H9 (cell line): ENCODE results near the gene ABHD17B. TPM values are rescaled to one million over a fixed set of nuclear protein-coding genes. Genes with fewer than 3 reads are reported as not detected.

Source experiments
- DNase-seq: peaks from one replicate; pipeline ENCODE4 v3.0.0-alpha.2; 2017
- H2AFZ ChIP-seq: one replicate; pipeline ENCODE4 v1.6.1; 2013; ENCODE audit warnings: mild to moderate bottlenecking, low read length, control low read depth, moderate library complexity
- H2AK5ac ChIP-seq: 2 replicates; pipeline ENCODE4 v1.6.1; 2013; ENCODE audit warnings: low read length, control low read depth, mixed read lengths; ENCODE audit not compliant: insufficient read length
- H2BK120ac ChIP-seq: one replicate; pipeline ENCODE4 v1.6.1; 2013; ENCODE audit warnings: low read depth, mild to moderate bottlenecking, low read length, control low read depth, inconsistent platforms; ENCODE audit not compliant: poor library complexity, severe bottlenecking
- H2BK12ac ChIP-seq: 2 replicates; pipeline ENCODE4 v1.6.1; 2013; ENCODE audit warnings: low read length, control low read depth, mixed read lengths, low read depth; ENCODE audit not compliant: insufficient read length
- H2BK15ac ChIP-seq: 2 replicates; pipeline ENCODE4 v1.6.1; 2013; ENCODE audit warnings: low read depth, low read length, control low read depth
- H2BK20ac ChIP-seq: one replicate; pipeline ENCODE4 v1.6.1; 2013; ENCODE audit warnings: low read depth, mild to moderate bottlenecking, low read length, control low read depth, inconsistent platforms; ENCODE audit not compliant: poor library complexity, severe bottlenecking
- H2BK5ac ChIP-seq: 2 replicates; pipeline ENCODE4 v1.6.1; 2013; ENCODE audit warnings: low read length, control low read depth, mixed read lengths; ENCODE audit not compliant: insufficient read length
- H3K14ac ChIP-seq: 2 replicates; pipeline ENCODE4 v1.6.1; 2013; ENCODE audit warnings: low read length, control low read depth; ENCODE audit not compliant: insufficient read depth
- H3K18ac ChIP-seq: 2 replicates; pipeline ENCODE4 v1.6.1; 2013; ENCODE audit warnings: low read depth, mild to moderate bottlenecking, mixed read lengths, low read length, control low read depth; ENCODE audit not compliant: insufficient read length
- H3K23ac ChIP-seq: 2 replicates; pipeline ENCODE4 v1.6.1; 2013; ENCODE audit warnings: low read length, control low read depth, mixed read lengths, low read depth; ENCODE audit not compliant: insufficient read length
- H3K23me2 ChIP-seq: 2 replicates; pipeline ENCODE4 v1.6.1; 2013; ENCODE audit warnings: low read depth, mild to moderate bottlenecking, mixed read lengths, low read length, control low read depth; ENCODE audit not compliant: insufficient read length, poor library complexity, severe bottlenecking
- H3K27ac ChIP-seq: 2 replicates; pipeline ENCODE4 v1.5.1; 2013; ENCODE audit warnings: low read length, control low read depth, mixed read lengths, low read depth; ENCODE audit not compliant: insufficient read length
- H3K27me3 ChIP-seq: 2 replicates; pipeline ENCODE4 v1.6.1; 2013; ENCODE audit warnings: low read length, control low read depth, inconsistent platforms; ENCODE audit not compliant: insufficient read depth
- H3K4ac ChIP-seq: 2 replicates; pipeline ENCODE4 v1.6.1; 2013; ENCODE audit warnings: low read depth, mild to moderate bottlenecking, control low read depth, inconsistent platforms, low read length, moderate library complexity
- H3K4me1 ChIP-seq: 2 replicates; pipeline ENCODE4 v1.6.1; 2013; ENCODE audit warnings: low read length, control low read depth, inconsistent platforms; ENCODE audit not compliant: insufficient read depth
- H3K4me2 ChIP-seq: 2 replicates; pipeline ENCODE4 v1.6.1; 2013; ENCODE audit warnings: low read length, control low read depth, mixed read lengths; ENCODE audit not compliant: insufficient read length, insufficient read depth
- H3K56ac ChIP-seq: 2 replicates; pipeline ENCODE4 v1.6.1; 2013; ENCODE audit warnings: low read depth, mild to moderate bottlenecking, mixed read lengths, low read length, control low read depth; ENCODE audit not compliant: insufficient read length
- H3K79me1 ChIP-seq: 2 replicates; pipeline ENCODE4 v1.6.1; 2013; ENCODE audit warnings: low read depth, mild to moderate bottlenecking, moderate library complexity, low read length, control low read depth, inconsistent platforms; ENCODE audit not compliant: insufficient read depth, poor library complexity, severe bottlenecking
- H3K79me2 ChIP-seq: 2 replicates; pipeline ENCODE4 v1.6.1; 2013; ENCODE audit warnings: low read length, control low read depth, inconsistent platforms; ENCODE audit not compliant: insufficient read depth
- H3K9ac ChIP-seq: 2 replicates; pipeline ENCODE4 v1.6.1; 2013; ENCODE audit warnings: low read length, control low read depth, mixed read lengths; ENCODE audit not compliant: insufficient read length; ENCODE audit errors: extremely low read depth
- H3K9me3 ChIP-seq: one replicate; pipeline ENCODE4 v1.6.1; 2013; ENCODE audit warnings: low read depth, low read length, inconsistent platforms; ENCODE audit not compliant: control insufficient read depth
- H3T11ph ChIP-seq: one replicate; pipeline ENCODE4 v1.6.1; 2013; ENCODE audit warnings: mild to moderate bottlenecking, low read length, control low read depth, inconsistent platforms
- H4K20me1 ChIP-seq: one replicate; pipeline ENCODE4 v1.6.1; 2013; ENCODE audit not compliant: control insufficient read depth, insufficient read length, insufficient read depth
- H4K5ac ChIP-seq: 2 replicates; pipeline ENCODE4 v1.6.1; 2013; ENCODE audit warnings: low read depth, mild to moderate bottlenecking, mixed read lengths, low read length, control low read depth; ENCODE audit not compliant: insufficient read length
- H4K8ac ChIP-seq: replicated peaks from 2 replicates; pipeline ENCODE4 v1.6.1; 2013; ENCODE audit warnings: low read length, control low read depth, mixed read lengths, low read depth; ENCODE audit not compliant: insufficient read length
- H4K91ac ChIP-seq: 2 replicates; pipeline ENCODE4 v1.6.1; 2013; ENCODE audit warnings: low read depth, mild to moderate bottlenecking, moderate library complexity, mixed read lengths, low read length, control low read depth; ENCODE audit not compliant: insufficient read length
- H3K27ac Mint-ChIP-seq, 3 experiments: 2 replicates in 2 of 3; 3 replicates in 1 of 3; pipeline ENCODE4 v1.8.0; 2020 to 2021; ENCODE audit warnings: mixed read lengths in 3 of 3, mild to moderate bottlenecking in 1 of 3, moderate library complexity in 1 of 3
- H3K27me3 Mint-ChIP-seq: 2 replicates; pipeline ENCODE4 v1.8.0; 2021; ENCODE audit warnings: low read depth, mild to moderate bottlenecking, moderate library complexity, mixed read lengths
- H3K36me3 Mint-ChIP-seq, 3 experiments: 2 replicates in 2 of 3; 3 replicates in 1 of 3; pipeline ENCODE4 v1.8.0; 2020 to 2021; ENCODE audit warnings: low read depth in 3 of 3, mixed read lengths in 3 of 3; ENCODE audit not compliant: insufficient read depth in 1 of 3
- H3K4me1 Mint-ChIP-seq, 2 experiments: 2 replicates each; pipeline ENCODE4 v1.8.0; 2020; ENCODE audit warnings: mixed read lengths in 2 of 2
- H3K4me3 Mint-ChIP-seq, 2 experiments: 2 replicates in 1 of 2; 3 replicates in 1 of 2; pipeline ENCODE4 v1.8.0; 2020 to 2021; ENCODE audit warnings: mild to moderate bottlenecking in 2 of 2, mixed read lengths in 2 of 2, moderate library complexity in 1 of 2
- H3K9me3 Mint-ChIP-seq, 2 experiments: 2 replicates in 1 of 2; 3 replicates in 1 of 2; pipeline ENCODE4 v1.8.0; 2020; ENCODE audit warnings: mild to moderate bottlenecking in 2 of 2, mixed read lengths in 2 of 2, moderate library complexity in 1 of 2
- WGBS: extraction: QIAGEN DNeasy Blood & Tissue Kit; methylation state at CpG from one replicate; pipeline ENCODE4 v1.1.7; 2013; ENCODE audit warnings: missing lambda C conversion rate, low lambda C conversion rate, mixed read lengths; ENCODE audit not compliant: insufficient read length; ENCODE audit errors: extremely low coverage; 5-methylcytosine and 5-hydroxymethylcytosine counted together
- total RNA-seq: library from RNA; stranded (reverse); gene quantifications from 2 replicates; pipeline ENCODE4 v1.2.1, GENCODE V29; 2021
- TF ChIP-seq, protein P1 (sequence below): fragments of 200-600 bp; sonication (generic); conservative IDR thresholded peaks from 3 replicates; pipeline ENCODE4 v1.8.0; 2021; ENCODE audit warnings: antibody characterized with exemption, mild to moderate bottlenecking

Gene ABHD17B
- total RNA-seq, 1 experiment from 2014 or later = 67.6 TPM

DNA sequence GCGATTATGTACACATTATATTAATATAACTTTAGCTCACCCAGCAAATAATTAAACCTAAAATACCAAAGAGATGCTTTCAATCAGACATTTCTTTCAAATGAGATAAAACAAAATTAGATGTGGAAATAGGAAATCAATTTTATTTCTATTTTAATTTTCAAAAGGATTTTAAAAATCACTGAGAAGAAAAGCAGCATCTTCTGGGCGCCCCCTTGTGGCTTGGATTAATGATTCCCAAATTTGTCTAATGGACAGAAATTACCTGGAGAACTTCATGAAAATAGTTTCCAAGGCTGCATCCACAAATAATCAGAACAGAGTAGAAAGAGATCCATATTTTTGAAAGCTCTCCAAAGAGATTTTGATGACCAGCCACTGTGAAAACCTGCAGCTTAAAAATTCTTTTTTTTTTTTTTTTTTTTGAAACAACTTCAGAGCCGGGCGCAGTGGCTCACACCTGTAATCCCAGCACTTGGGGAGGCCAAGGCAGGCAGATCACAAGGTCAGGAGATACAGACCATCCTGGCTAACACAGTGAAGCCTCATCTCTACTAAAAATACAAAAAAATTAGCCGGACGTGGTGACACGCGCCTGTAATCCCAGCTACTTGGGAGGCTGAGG, 91.8 kb downstream of the ABHD17B start:
- no peaks in the 10 kb centered on the region for H3K36me3 Mint-ChIP-seq
- H3K27ac Mint-ChIP-seq = no peak overlapping the region
- H3K79me1 ChIP-seq = no peaks in the 10 kb centered on the region
- H3K79me2 ChIP-seq = no peaks in the 10 kb centered on the region
- no peak overlapping the region for H3K4ac ChIP-seq
- H3T11ph ChIP-seq = no peak overlapping the region
- H3K18ac ChIP-seq = no peak overlapping the region
- H2AFZ ChIP-seq = no peak overlapping the region
- H2BK5ac ChIP-seq = no peak overlapping the region
- H2AK5ac ChIP-seq = no peak overlapping the region
- H2BK120ac ChIP-seq = no peak overlapping the region
- no peaks in the 10 kb centered on the region for H3K23me2 ChIP-seq
- no peak overlapping the region for H3K56ac ChIP-seq
- no peak overlapping the region for H3K9ac ChIP-seq
- no peaks in the 10 kb centered on the region for H3K4me1 ChIP-seq
- H3K4me2 ChIP-seq = no peak overlapping the region
- H2BK12ac ChIP-seq = no peak overlapping the region
- no peak overlapping the region for H3K27ac ChIP-seq
- DNase-seq = no peak
- no peak overlapping the region for H2BK15ac ChIP-seq
- H3K4me3 Mint-ChIP-seq = no peak overlapping the region
- no peaks in the 10 kb centered on the region for H4K20me1 ChIP-seq
- no CpG with 5 or more reads among the region's 8 CpGs for WGBS
- peaks cover 34 to 39% of the 10 kb centered on the region in 2 experiments for H3K4me1 Mint-ChIP-seq
- no peak overlapping the region for H2BK20ac ChIP-seq
- H4K5ac ChIP-seq = no peak overlapping the region
- TF ChIP-seq, protein P1, sequence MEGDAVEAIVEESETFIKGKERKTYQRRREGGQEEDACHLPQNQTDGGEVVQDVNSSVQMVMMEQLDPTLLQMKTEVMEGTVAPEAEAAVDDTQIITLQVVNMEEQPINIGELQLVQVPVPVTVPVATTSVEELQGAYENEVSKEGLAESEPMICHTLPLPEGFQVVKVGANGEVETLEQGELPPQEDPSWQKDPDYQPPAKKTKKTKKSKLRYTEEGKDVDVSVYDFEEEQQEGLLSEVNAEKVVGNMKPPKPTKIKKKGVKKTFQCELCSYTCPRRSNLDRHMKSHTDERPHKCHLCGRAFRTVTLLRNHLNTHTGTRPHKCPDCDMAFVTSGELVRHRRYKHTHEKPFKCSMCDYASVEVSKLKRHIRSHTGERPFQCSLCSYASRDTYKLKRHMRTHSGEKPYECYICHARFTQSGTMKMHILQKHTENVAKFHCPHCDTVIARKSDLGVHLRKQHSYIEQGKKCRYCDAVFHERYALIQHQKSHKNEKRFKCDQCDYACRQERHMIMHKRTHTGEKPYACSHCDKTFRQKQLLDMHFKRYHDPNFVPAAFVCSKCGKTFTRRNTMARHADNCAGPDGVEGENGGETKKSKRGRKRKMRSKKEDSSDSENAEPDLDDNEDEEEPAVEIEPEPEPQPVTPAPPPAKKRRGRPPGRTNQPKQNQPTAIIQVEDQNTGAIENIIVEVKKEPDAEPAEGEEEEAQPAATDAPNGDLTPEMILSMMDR = peak; percentile 89
- no peaks in the 10 kb centered on the region for H3K9me3 Mint-ChIP-seq
- H4K8ac ChIP-seq = no peak overlapping the region
- H4K91ac ChIP-seq = no peak overlapping the region
- H3K27me3 Mint-ChIP-seq = no peaks in the 10 kb centered on the region
- H3K23ac ChIP-seq = no peak overlapping the region
- H3K9me3 ChIP-seq = no peaks in the 10 kb centered on the region
- H3K27me3 ChIP-seq = no peaks in the 10 kb centered on the region
- H3K14ac ChIP-seq = no peak overlapping the region
